ENCODE results near the gene TGIF1.

Gene TGIF1

DNA sequence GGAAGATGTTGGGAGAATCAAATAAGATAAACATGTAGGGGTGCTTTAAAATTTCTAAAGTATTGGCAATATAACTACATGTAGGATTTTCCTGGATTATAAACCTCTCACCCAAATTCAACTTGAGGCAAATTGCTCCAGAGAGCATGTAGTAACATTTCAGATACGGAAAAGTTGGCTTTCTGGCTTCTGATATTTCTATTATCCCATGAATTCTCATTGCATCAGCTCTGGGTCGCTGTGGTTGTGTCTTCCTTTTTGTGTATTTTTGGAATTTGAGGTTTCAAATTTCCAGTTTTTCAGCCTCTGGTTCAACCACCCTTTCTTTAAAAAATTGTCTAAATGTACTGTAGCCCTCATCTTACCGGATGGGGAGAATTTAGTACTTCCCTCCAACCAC lies 32.3 kb downstream of the TGIF1 start:
- no peak for DNase-seq (ENCODE audit: low read depth in 2 of 2)

- DNase-seq (ENCODE audit: low read depth in 2 of 2), result no peak
These were observed 35.5 kb downstream of the TGIF1 start for GRCh38 chr18:3485153-3486149.

- DNase-seq (ENCODE audit: low read depth in 2 of 2), result no peak
These were observed 36.5 kb downstream of the TGIF1 start for GRCh38 chr18:3486512-3486911.

DNA sequence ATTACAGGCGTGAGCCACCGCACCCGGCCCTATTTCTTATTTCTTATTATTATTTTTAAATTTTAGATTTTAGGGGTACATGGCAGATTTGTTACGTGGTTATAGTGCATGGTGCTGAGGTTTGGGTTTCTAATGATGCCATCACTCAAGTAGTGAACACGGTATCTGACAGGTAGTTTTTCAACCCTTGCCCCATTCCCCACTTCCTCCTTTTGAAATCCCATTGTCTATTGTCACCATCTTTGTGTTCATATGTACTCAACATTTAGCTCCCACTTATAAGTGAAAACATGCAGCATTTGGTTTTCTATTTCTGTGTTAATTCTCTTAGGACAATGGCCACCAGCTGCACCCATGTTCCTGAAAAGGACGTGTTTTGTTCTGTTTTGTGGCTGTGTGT lies 39.5 kb downstream of the TGIF1 start:
- DNase-seq (ENCODE audit: low read depth in 2 of 2), result no peak

- no peak for DNase-seq (ENCODE audit: low read depth in 2 of 2)
These were observed 42.1 kb downstream of the TGIF1 start for GRCh38 chr18:3491981-3492555.

GRCh38 chr18:3492721-3493120 lies 42.7 kb downstream of the TGIF1 start:
- DNase-seq (ENCODE audit: low read depth in 2 of 2), result no peak

- DNase-seq (ENCODE audit: low read depth in 2 of 2), result no peak
These were observed 43.7 kb downstream of the TGIF1 start for GRCh38 chr18:3493501-3494244.

- DNase-seq (ENCODE audit: low read depth in 2 of 2), result no peak
These were observed 44.2 kb downstream of the TGIF1 start for GRCh38 chr18:3494245-3494526.

DNA sequence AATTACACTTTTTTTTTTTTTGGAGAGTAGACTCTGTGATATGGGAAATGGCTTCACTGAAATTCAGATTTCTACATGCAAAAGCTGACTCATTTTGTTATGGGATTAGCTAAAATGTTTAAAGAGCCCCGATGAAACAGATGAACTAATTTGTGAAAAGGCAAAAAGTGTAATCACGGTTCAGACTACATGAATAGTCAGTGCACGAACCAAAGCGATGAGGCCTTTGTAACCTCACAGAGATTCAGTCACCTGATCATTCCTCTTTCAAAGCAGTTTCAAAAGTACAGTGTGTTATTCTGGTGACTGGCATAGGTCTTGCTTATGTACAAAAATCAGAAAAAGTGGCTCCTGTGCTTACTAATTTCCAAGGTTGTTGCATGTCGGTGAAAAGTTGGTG lies 44.6 kb downstream of the TGIF1 start:
- DNase-seq (ENCODE audit: low read depth in 2 of 2), result no peak

- no peak for DNase-seq (ENCODE audit: low read depth in 2 of 2)
These were observed 45.9 kb downstream of the TGIF1 start for GRCh38 chr18:3495691-3496430.

DNA sequence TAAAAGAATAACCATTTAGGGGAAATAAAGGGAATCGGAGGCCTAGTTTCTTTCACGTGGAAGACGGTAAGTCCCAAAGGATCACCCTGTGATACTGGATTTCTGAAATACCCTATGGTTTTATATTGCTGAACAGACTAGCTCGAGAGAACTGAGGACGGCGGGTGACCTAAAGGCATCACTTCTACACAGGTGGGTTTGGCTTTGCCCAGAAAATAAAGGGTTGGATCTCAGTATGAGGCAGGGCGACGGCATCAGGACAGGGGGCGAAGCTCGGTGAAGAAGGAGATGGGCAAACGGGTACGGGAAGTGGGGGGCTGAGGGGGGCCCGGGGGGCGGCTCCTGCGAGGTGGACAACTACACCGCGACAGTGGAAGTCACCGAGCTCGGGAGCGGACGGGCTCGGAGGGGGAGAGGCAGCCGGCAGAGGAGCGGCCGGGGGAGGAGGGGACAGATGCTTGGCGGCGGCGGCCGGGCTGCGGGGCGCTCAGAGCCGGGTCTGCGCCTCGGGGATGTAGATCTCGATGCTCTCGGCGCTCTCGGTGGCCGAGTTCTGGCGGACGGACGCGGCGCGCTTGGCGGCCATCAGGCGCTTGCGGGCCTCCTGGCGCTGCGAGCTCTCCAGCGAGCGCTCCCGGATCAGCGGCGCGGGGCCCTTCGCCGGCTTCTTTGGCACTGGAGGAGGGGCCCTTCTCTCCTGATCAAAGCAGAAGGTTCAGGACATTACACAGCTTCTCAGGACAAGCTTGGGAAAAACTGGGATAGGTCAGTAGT lies 48.9 kb downstream of the TGIF1 start:
- no peak for DNase-seq (ENCODE audit: low read depth in 2 of 2)

- DNase-seq (ENCODE audit: low read depth in 2 of 2), result no peak
These were observed 49.5 kb downstream of the TGIF1 start for GRCh38 chr18:3499501-3499900.

GRCh38 chr18:3500016-3500415 lies 50.0 kb downstream of the TGIF1 start:
- no peak for DNase-seq (ENCODE audit: low read depth in 2 of 2)

DNA sequence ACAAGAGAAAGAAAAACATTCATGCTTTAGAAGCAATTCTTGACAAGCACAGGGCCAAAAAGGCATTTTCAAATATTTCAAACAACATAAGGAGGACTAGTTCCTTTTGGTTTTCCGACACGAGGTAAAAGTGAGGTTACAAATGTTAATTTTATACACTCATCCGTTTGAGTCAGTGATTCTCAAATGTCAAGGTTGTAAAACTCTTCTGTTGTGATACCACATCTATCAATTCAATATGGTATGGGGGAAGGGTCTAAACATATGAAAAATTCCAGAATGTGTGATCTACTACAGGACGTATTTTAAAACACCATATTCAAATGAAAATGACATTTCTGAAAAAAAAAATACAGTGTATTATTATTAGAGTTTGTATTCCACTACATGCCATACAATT lies 52.7 kb downstream of the TGIF1 start:
- DNase-seq (ENCODE audit: low read depth in 2 of 2), result no peak

DNA sequence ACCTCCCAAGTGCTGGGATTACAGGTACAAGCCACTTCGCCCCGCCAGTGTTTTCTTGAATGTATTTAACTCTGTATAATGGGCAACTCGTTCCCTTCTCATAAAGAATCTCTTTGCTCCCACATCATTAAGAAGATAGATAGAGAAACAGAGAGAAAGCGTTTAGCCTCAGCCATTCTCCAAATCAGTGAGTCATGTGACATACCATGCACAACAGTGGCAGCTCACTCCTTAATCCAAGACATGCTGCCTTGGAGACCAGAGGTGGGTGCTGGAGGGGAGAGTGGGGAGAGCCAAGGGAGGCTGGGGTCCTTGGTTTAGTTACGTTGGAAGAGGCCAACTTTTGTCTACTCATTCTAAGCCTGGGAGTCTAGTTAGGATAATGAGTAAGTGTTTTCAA lies 54.7 kb downstream of the TGIF1 start:
- no peak for DNase-seq (ENCODE audit: low read depth in 2 of 2)

DNA sequence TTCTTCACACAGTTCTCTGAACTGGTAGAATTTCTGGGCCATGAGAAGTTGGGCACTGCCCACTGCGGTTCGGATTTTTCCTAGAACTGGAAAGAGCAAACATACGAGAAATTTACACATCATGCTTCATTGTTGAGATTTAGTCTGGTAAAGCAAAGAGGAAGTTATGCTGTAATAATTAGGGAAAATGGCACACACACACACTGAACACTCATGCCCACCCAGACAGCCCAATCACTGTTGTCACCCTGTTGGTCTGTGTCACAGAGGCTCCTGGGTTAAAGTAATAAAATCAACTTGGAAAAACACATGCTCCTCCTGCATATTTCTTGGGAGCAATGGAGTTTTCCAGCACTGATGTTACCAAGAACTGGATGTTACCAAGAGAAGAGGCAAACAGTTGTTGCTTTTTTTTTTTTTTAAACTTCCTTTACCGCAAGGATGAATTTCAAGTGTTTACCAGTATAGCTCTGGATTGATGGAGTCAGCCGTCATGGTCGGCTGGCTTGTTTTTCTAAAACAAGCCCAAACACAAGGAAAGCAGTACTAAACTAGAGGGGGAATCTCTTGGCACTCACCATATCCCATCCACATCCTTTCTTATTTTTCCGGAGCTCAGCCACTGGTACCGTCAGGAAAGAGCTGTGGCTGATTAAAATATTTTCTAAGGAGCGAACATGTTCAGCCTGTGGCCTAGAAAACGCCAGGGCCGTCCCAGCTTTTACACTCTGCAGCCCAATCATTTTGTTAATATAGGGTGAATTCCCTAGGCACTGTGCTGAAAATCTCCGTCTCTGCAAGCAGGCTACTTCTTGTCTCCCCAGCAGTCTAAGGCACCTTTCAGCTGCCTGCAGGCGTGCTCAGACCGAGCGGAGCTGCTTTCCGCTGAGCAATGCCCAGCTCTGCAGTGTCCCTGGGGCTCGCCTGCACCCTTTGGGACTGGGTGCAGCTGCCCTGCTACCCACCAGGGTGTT lies 58.9 kb downstream of the TGIF1 start:
- no peak for DNase-seq (ENCODE audit: low read depth in 2 of 2)

All from stimulated activated CD8-positive, alpha-beta memory T cell treated with anti-CD3 and anti-CD28 coated beads, Interleukin-15, amount 100 ng/mL, for 4 hours (primary cell).